Hippocampal formation (tissue), 2 donors: ENCODE data around the gene CHSY1.

Experiments used
- DNase-seq, 2 donors: peaks; one replicate each; lab custom pipeline; 2025; lab: John Stamatoyannopoulos, UW

The CHSY1 gene

DNA sequence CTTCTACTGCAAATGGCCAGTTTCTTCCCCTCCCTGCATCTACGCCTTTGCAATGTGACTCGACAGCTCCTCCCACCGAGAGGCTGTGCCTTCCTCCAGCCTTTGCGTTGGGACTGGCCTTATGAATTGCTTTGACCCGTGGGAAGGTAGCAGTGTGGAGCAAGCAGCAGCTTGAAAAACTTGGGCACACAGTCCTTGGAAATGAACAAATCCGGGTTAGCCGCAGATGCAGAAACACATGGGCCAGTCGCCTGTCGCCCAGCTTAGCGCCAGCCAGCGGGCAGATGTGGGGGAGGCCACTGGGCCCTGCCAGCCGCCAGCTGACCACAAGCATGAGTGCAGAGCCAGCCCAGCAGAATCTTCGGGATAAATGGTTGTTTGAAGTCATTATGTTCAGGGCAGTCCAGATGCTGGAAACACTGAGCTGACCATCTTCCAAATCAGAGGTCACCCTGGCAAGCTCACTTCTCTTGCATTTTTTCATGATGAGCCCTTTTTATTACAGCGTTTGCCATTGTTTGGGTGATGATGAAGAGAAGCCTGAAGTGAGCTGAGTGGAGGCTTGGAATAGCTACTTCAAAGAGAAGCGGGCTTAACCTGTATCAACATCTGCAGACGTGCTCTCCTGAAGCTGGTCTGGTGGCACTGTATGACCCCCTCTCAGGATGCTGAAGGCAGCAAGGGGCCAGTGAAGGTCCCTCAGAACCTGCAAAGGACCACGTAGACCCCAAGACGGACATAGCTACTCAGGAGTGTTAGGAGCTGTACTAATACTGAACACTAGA is 15.7 kb upstream of the CHSY1 start:
- peak; percentile 52 to 65 for DNase-seq

DNA sequence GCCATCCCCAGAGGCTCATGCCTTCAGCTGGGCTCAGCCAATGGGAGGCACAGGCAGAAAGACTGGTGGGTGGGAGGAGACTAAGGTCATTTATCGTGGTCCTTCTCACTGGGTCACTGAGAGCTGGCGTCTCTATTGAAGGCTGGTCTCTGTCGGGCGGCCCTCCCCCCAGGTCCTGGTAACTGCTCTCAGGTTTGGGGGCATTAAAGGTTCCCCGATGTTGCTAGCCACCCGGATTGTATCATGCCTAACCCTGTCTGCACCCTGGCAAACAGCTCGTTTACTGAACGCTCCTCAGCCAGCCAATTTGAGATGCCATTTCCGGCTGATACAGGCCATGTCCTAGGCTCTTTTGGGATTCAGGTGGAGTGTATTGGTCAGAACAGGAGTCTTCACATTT is 14.9 kb upstream of the CHSY1 start:
- no peak for DNase-seq

DNA sequence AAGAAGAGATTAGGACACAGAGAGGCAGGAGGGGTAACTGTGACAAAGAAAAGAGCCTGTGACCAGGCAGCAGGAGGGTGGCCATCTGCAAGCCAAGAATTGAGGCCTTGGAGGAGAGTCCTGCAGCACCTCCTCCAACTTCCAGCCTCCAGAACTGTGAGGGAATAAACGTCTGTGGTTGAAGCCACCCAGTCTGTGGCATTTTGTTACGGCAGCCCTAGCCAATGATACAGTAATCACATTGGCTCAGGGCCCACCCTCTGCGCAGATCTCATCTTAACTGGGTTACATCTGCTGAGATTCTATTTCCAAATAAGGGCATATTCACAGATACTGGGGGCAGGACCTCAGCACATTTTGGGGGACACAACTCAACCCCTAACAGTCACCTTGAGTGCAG is 14.2 kb upstream of the CHSY1 start:
- no peak for DNase-seq

DNA sequence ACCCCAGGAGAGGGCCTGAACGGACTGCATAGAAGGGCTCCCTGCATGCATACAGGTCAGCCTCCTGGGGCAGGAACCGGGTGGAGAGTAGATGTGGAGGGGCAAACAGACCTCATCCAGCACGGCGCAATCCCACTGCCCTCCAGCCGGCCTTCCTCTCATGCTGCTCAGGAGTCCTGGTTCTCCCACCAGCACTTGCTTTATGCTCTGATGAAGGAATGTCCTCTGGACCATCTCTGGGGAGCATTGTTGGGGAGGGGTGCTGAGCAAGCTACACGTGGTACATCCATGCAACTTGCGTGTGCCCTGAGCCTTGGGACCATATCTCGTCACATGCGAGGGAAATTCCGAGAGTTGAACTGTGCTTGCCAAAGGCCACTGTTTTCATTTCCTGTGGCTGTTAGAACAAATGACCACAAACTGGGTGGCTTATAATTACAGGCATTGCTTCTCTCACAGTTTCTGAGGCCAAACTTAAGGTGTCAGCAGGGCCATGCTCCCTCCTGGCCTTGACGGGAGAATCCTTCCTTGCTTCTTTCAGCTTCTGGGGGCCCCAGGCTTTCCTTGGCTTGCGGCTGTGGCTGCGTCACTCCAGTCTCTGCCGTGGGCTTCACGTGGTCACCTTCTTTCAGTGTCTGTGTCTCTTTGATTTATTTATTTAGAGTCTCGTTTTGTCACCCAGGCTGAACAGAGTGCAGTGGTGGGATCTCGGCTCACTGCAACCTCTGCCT is 13.2 kb upstream of the CHSY1 start:
- DNase-seq: no peak

DNA sequence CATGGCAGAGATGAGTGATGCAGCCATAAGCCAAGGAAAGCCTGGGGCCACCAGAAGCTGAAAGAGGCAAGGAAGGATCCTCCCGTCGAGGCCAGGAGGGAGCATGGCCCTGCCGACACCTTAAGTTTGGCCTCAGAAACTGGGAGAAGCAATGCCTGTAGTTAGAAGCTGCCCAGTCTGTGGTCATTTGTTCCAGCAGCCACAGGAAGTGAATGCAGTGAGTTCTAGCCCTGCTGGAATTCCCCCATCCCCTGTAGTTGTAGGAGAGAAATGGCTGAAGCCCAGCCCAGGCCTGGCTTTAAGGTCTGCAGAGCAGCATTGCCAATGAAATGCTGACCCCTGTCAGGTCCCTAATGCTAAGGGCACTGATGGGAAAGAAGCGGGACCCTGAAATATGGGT is 12.2 kb upstream of the CHSY1 start:
- no peak for DNase-seq

DNA sequence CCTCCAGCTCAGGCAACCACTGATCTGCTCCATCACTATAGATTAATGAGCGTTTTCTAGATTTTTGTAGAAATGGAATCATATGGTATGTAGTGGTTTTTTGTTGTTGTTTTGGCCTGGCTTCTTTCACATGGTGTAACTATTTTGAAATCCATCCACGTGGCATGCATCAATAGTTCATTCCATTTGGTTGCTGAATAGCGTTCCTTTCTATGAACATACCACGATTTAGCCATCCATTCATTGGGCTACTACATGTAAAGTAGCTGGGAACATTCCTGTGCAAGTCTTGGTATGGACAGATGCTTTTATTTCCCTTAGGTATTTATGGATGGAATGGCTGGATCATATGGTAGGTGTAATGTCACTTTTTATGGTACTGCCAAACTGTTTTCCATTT is 10.7 kb upstream of the CHSY1 start:
- DNase-seq: no peak

DNA sequence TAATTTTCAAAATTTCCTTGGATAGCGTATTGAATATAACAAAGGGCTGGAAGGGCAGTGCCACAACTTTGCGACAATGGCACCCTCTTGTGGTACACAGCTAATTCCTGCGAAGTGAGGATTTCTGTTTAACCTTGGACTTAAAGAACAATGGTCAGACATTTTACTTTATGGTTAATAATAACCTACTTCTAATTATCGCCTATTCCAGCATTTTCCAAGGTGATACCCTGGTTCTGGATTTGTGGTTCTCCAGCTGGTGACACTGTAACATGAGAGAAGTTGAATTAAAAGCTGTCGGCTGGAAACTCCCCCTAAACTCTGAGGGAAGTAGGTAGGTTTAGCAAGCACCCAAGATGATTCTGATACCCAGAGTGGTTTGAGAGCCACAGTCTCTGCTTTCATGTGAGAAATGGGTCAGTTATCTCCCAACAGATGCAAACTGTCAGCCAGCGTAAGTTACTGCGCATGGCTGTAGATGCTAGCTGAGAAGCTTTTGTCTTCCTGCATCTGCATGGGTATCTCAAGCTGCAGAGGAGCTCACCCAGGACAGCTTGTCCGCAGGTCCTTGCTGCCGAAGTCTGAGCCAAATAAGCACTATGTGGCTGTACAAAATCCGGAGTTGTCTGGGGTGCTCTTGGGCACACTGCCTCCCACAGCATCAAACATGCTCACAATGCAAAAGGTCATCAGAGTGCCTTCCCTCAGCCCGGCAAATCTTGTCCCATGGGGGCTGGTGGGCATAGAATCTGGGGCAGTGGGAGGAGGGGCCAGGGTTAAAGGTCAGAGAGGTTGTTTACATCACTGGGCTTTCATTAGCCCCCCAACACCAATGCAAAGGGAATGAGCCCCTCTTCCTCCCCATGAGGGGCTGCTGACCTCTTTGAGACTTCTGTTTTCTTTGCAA is 6.6 kb upstream of the CHSY1 start:
- peak; percentile 19 to 57 for DNase-seq

DNA sequence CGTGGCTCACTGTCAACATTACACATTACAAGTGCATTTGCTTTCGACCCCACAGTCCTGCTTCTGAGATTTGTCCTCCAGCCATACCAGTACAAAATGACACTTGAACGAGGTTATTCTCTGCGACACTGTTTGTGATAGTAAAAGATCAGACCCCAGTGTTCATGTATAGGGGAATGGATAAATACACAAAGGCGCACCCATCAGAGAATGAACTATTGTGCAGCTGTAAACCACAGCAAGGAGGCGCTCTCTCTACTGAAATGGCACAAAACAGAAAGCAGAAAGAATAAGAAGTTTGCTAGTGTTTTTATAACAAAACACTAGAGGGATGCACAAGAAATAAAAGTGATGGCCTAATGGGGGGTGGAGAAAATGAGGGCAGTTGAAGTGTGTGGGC is 4.9 kb upstream of the CHSY1 start:
- DNase-seq: no peak

DNA sequence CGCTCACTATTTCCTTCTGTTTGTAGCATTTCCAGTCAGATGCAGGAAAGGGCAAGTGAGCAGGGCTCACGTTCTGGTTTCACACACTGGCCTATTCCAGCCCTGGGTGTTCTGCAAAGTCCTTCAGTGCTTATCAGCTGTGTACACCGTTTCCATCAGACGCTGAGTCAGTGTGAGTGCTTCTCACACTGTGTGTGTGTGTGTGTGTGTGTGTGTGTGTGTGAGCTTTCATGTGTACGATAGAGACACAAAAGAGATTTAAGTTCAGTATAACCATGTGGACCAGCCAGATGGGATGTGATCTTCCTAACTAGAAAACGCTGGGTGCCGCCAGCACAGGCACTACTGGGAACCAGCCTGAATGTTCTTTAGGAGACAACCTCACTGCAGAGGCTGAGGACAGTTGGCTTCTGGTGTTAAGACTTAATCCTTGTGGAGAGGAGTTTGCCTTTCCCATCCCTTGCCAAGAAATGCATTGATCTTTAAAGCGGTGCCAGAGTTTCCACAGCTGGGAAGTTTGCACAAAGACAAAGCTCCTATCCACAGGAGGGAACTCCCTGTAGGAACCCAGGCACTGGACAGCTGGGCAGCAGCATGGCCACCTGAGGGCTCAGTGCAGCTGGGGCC is 3.9 kb upstream of the CHSY1 start:
- DNase-seq: no peak

DNA sequence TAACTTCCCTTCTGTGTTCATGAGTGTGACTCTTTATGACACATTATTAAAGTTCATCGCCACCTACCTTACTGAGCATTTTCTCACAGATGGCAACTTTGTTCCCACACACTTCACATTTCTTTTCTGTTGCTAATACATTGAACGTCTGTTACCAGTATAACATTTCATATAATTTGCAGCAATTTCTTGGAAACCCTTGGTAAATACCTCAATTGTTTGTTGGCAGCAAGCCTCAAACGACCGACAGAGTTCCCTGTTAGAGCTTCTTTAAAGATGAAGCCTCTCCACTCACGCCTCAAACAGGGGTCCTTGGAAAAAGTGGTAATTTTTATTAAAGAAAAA is 3.2 kb upstream of the CHSY1 start:
- no peak for DNase-seq

DNA sequence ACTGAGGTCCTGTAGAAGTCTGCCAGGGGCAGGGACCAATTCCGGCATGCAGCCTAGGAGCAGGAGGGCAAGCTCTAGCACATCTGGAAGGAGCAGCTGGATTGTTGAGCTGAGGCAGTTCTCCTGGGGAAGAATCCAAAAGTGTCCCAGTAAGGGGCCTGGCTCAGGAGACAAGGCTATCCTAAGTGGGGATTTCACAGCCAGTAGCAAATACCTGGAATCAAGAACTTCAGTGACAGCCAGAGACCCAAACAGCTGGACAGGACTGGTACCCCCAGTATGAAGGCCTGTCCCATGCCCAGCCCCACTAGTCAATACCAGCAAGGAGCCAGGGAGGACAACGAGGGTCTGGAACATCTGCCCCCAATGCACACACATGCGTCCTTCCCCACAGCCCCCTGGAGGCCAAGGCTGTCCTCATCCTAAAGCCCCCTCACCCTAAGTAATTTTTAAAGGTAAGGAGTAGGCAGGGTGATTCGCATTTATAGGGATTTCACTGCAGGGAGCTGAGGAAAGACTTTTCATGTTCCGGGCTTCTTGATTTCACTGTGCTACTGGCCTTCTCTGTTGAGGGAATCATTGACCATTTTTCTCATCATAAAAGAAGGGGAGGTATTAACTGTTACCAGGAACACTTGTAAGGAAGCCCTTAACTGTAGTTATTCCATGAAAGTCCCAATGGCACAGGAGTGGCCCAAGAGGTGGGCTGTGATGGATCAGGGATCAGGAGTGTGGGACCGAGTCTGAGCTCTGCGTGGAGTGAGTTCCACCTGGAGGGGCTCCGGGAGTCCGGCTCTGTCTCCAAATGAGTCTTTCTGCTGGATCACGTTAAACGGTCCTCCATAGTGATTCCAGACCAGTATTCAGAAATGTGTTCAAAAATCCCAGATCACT is 2.6 kb upstream of the CHSY1 start:
- DNase-seq: no peak

DNA sequence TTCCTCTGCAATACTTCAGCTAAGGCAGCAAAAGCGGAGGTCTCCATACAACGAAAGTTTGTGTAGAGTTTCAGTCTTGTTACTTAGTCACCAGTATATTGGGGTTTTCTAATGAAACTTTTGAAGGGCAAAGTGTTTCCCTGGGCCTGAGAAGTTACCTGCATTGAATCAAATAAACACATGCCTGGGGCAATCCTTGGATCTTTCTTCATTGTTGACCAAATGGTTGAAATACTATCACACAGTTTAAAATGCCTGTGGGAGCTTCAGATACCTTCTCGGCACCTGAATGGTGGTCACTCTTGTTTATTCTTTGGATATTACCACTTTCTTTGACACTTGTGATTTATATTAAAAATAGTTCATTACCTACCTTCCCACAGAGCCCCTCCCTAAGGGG is 988 bp upstream of the CHSY1 start:
- no peak for DNase-seq

DNA sequence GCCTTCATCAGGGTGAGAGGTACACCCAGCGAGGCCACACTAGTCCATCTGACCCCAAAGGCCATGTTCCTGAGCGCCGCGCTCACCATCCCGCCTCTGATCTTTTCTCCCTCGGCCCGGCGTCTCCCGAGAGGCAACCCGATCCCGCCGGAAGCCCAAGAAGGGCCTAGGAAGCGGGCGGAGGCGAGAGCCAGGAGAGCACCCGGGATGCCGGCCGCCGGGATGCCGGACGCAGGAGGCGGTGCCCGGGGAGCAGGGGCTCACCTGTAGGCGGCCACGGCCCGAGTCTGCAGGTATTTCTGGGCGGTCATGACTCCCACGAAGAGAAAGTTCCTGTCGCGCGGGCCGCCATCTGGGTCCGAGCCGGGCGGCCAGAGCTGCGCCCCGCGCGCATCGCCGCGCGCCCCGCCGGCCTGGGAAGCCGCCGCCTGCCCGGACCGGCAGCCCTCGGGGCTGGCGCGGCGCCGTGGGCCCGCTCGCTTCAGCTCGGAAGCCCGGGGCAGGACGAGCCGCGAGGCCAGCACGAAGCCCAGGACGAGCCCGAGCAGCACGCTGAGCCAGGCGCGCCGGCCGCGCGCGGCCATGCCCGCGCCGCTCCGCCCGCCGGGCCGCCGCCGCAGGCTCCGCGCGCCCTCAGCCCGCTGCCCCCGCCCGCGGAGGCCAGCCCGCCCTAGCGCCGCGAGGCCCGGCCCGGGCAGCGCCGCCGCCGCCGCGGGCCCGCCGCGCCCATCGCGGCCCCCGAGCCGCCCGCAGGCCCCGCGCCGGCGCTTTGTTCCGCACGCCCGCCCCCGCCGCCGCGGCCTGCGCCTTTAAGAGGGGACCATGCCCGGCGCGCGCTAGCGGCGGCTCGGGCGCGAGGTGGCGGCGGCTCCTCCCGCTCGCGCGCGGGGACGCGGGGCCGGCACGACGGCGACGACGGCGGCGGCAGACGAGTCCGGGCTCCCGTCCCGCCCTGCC is 697 bp downstream of the CHSY1 start:
- peak in 1 of 2 donors; percentile 62 for DNase-seq

DNA sequence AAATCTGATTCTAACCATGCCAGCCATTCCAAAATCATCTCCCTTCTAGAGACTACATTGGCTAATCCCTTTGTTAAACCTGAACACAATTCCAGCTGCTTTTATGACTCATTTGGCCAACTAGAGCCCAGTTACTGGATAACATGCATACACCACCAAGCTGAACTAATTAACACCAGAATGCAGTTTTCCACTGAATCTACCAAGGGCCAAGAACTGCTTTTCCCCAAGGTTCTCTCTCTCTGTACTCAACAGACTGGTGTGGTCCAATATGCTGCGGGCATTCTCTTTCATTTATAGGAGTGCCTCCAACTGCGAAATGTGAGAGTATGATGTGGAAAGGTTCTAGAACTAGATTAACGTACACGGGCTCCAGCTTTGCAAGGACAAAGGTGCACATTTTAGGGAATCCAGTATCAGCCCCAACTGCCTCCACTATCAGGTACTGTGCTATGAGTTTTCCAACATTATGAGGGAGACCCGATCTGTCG is 1.5 kb downstream of the CHSY1 start:
- DNase-seq: no peak

DNA sequence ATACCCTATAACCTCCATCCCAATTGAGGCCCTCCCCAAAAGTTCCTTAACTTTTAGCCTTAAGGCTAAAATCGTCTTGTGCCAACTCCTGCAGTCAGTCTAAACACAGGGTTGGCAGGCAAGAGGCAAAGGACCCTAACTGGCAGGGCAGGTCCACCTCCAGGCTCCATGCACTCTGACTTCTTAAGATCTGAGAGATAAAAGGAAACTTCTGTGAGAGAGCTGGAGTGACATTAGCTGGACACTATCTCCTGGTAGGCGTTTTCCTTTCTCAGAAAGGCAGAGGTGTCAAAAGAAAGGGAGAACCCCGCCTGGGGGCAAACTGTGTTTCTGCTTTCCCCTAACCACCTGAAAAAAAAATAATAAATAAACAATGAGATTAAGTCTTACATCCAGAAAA is 3.6 kb downstream of the CHSY1 start:
- no peak for DNase-seq

DNA sequence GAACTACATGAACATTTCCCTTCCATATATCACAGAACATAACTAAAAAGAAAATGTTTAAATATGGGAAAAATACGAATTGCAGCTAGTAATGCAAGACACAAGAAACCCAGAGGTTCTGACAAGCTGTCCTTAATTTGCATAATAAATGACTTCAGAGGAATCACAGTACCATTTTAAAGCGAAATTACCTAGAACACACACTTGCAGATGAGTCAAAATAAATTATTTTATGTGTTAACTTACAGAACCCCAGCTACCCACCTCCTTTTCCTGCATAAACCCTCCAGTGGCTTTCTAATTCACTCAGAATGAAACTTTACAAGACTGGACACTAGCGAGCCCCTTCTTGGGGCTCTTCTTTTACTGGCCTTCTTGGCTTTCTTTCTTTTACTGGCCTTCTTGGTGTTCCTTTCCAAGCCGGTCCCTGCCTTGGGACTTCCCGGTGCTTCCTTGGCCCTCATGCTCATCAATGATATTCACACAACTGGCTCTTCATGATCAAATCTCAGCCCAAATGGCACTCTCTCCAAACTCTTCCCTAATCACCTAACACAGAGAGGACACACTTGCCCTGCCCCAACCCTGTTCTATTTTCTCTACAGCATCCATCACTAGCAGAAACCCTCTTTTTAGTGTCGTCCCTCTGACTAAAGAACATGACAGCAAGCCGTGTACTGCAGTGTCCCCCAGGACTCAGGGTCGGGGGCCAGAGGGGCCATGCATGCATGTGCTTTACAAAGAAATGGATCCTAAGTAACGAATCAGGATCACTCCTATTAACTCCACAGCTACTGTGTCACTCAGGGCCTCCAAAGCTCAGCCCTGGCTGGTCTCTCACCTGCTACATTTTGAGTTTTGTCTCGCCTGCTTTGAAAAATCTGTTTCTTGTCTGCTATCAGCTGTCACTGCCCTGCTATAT is 4.8 kb downstream of the CHSY1 start:
- no peak for DNase-seq

DNA sequence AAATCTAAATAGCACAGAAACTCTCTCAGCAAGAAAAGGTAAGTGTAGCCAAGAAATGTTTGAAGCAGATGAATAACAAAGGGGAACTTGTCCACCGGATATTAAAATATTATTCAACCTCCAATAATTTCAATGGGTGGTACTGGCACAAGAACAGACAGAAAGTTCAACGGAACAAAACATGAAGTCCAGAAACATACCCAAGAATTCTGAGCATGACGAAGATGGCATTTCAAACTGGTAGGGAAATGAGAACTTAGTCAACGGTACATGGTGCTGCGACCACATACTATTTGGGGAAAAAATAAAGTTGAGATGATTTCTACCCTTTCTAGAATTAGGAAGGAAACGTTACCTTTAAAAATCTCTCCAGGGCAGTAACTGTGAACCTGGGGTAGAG is 5.5 kb downstream of the CHSY1 start:
- DNase-seq: no peak

DNA sequence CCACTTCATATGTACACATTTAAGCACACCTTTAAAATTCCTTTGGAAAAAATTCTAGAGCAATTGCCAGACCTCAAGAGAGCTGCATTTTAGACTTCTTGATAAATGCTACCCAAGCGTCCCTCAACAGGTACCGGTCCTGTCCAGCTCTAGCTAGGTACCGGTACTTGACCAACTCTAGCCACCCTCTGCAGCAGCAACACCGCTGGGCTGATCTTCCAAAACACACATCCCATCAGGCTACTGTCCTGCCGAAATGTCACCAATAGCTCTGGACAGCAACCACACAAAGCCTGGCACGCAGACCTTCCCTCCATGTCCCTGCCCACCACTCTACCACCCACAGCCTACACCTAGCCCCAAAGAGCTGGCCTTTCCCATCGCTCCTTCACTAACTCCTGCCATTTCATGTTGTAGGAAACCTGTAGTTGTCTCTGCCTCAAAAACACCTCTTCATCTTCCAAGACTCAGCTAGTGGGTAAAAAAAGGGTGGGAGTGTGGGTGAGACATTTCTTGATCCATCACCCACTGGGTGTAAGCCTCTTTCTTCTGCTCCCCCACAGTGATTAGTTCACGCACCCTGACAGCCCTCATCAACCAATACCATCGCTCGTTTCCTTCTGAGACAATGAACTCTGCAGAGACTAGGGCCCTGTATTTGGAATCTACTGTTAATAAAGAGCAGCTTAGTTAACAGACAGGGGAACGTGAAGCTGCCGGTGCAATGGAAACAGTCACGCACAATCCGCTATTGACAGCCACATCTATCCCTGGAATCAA is 6.8 kb downstream of the CHSY1 start:
- DNase-seq: no peak
